DMS53 treated with DMSO at 0.1 percent for 48 hours (cell line): Measurements from ENCODE around the gene UGT2A1.

Experiments used
- DNase-seq: peaks from one replicate; lab custom pipeline; 2025; ENCODE audit not compliant: unreplicated experiment; lab: John Stamatoyannopoulos, UW

The UGT2A1 gene

DNA sequence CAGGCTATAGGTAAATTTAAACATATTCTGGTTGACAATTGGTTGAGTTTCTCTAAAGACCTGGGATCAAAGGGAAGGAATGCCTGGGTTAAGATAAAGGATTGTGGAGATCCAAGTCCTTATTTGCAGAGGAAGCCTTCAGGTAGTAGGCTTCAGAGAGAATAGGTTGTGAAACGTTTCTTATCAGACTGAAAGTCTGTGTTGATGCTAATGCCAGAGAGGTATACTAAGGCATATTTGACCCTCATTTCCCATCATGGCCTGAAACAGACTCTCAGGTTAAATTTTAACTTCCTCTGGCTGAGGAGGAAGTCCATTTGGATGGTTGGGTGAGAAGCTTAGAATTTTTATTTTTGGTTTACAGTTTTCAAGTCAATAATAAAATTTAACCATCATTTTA, 61.7 kb downstream of the UGT2A1 start:
- no peak for DNase-seq

DNA sequence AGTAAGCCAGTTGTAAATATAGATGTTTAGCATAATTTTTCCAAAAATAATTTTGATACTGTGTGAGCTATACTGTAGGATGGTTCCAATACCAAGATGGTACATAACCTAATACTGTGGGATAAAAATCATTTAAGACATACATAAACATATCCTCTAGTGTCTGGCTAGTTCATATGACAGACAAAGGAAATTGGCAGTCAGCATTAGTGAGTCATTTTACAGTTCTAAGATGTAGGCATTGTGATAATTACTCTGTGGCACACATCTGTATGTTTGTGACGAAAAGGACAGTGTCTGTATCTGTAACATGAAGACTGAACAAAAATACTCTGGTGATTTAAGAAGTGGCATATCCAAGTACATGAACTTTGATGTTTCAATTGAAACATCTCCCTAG, 63.2 kb downstream of the UGT2A1 start:
- no peak for DNase-seq

DNA sequence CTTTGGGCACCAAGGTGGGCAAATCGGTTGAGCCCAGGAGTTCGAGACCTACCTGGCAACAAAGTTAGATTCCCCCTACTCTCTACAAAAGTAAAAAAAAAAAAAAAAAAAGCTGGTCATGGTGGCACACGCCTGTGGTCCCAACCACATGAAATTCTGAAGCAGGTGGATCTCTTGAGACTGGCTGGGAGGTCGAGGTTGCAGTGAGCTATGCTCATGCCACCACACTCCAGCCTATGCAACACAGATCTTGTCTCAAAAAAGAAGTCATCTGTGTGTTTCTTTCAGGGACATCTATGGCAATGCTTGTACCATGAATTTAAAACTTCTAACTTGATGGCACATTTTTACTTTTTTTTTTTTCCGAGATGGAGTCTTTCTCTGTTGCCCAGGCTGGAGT, 68.9 kb downstream of the UGT2A1 start:
- no peak for DNase-seq

DNA sequence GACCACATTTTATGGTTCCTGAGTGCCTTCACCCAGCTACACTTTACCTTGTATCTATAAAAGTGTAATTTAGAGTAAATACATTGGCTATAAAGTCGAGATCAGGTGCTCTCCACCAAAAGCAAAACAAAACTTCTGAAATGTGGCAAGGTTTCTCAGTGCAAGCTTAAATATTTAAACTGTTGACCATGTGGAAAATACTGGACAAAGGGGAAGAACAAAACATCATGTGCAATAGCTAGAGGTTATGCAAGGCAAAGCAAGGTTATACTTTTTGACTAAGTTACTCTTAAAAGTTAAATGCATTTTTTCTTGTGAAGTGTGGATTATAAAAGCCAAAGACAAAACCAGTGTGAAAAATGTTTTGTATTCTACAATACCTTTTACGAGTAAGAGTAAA, 69.5 kb downstream of the UGT2A1 start:
- DNase-seq: no peak

DNA sequence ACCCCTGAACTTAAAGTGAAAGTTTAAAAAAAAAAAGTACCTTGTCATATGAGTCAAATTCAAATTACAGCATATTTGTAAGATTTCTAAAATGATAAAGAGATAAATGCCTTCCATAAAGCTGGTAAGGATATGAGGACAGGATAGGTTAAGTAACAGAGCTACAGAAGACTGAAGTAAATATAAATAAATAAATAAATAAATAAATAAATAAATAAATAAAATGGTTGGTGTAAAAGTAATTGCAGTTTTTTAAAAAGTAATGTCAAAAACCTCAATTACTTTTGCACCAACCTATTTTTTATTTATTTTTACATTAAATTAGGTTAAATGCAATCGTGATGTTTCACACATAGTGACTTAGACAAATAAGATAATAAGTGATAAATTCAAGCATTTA, 75.8 kb downstream of the UGT2A1 start:
- DNase-seq: no peak

DNA sequence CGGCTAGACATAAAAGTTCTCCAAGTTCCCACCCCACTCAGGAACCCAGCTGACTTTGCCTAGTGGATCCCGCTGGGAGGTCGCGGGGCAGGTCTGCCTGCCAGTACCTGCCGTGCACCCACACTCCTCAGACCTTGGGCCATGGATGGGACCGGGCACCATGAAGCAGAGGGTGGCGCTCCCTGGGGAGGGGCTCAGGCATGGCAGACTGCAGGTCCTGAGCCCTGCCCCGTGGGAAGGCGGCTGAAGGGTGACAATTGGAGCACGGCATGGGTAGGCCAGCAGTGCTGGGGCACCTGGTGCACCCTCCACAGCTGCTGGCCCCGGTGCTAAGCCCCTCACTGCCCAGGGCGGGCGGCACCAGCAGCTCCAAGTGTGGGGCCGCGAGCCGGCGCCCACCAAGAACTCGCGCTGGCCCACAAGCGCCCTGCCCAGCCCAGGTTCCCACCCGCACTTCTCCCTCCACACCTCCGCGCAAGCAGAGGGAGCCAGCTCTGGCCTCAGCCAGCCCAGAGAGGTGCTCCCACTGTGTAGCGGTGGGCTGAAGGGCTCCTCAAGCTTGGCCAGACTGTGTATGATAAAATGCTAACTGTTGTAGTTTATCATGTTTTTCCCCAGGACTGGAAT, 76.7 kb downstream of the UGT2A1 start:
- no peak for DNase-seq

DNA sequence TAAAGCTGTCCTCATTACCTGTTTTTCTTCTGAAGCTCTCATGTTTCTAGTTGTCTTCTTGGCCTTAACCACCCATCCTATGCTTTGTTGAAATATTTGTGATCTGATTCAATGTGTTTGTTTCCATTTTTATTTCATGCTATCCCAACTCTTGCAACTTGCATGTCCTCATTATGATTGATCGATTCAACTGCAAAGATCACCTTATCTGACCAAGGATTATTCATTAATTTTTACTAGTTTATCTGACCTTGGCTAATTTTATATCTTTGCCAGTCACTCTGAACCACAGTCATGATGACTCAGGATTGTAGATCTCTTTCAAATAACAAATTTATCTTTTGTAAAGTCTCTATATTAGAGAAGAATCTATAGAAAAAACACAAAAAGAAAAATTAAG, 84.3 kb downstream of the UGT2A1 start:
- no peak for DNase-seq

DNA sequence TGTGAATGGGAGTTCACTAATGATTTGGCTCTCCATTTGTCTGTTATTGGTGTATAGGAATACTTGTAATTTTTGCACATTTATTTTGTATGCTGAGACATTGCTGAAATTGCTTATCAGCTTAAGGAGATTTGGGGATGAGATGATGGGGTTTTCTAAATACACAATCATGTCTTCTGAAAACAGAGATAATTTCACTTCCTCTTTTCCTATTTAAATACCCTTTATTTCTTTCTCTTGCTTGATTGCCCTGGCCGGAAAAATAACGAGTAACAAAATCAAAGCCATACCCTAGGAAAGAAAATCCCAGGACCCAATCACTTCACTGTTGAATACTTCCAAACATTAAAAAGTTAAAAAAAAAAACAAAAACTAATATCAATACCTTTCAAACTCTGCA, 89.6 kb downstream of the UGT2A1 start:
- no peak for DNase-seq

DNA sequence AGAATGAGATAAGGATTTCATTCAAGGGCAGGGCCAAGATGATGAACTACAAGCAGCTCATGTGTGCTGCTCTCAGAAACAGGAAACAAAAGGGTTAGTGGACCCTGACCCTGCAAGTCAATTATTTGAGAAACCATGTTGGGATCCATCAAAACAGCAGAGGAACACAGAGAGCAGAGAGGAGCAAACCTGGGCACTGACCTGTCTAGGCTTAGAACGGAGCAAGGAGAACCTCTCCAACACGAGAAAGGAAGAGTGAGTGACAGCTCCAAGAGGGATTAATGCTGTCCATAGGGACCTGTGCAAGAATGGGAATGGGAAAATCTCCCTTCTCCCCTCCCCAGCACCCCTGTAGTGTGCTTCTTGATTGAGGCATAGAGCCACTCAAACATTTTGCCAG, 103.4 kb downstream of the UGT2A1 start:
- no peak for DNase-seq

DNA sequence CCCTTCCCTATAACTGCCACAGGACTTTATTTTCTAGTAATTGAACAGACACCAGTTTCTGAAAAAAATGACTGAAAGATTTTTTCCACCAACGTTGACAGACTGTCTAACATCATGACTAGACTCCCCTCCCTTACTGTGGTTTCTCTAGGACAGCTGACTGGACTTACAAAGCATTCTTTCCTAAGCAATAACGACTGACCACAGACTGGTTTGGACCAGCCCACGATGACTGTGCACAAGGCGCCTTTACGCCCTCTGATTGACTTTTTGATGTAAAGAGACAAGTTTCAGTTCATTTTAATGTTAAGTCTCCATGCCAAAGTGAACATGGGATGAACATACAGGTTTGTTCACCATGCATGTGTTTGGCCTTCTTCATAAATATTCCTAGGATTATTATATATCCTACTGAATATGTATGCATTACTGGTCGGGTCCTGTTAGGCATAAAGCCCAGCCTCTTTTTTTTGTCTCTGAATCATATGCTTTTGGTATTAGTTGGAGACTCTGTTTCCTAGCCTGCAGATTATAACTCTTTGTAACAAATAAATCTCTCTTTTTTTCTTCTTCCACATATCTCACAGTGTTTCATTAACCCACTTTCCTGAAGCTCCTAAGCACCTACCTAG, 106.8 kb downstream of the UGT2A1 start:
- DNase-seq: no peak
